ENCODE data around the gene ST6GALNAC5. TPM values are rescaled to one million over a fixed set of nuclear protein-coding genes. Genes with fewer than 3 reads are reported as not detected.

ST6GALNAC5 gene
- total RNA-seq, 2 donors from 2014 or later: 9.1 to 9.4 TPM

- 100% methylated on average over 1 to 2 of the region's 2 CpGs for WGBS, 2 experiments (ENCODE audit: insufficient coverage in 1 of 2, insufficient read length in 1 of 2)
- DNase-seq: no peak
- H3K9me3 Mint-ChIP-seq: no peaks in the 10 kb centered on the region
Observed at GRCh38 chr1:76989976-76990375, 122.7 kb downstream of the ST6GALNAC5 start.

GRCh38 chr1:76993036-76993435 is 125.8 kb downstream of the ST6GALNAC5 start:
- no peaks in the 10 kb centered on the region for H3K4me1 ChIP-seq (ENCODE audit: control insufficient read depth, insufficient read depth, low read length)
- WGBS, 2 experiments (ENCODE audit: insufficient coverage in 1 of 2, insufficient read length in 1 of 2): 100% methylated on average over 1 of the region's 1 CpG; no CpG with 5 or more reads in 1 of the 2 experiments
- Mint-ChIP-seq H3K27me3 (ENCODE audit: insufficient read depth) (no peaks in the 10 kb centered on the region), H3K9me3 (no peaks in the 10 kb centered on the region), H3K4me1 (peaks cover 9% of the 10 kb centered on the region), H3K36me3 (ENCODE audit: low read depth) (no peaks in the 10 kb centered on the region), H3K4me3 (no peak overlapping the region), H3K27ac (no peak overlapping the region)
- H3K9me3 ChIP-seq (ENCODE audit: control insufficient read depth, low read length): no peaks in the 10 kb centered on the region
- H3K36me3 ChIP-seq (ENCODE audit: control insufficient read depth, insufficient read depth, low read length): no peaks in the 10 kb centered on the region
- no peaks in the 10 kb centered on the region for H3K27me3 ChIP-seq (ENCODE audit: control insufficient read depth, insufficient read depth, low read length, poor library complexity, severe bottlenecking)
- no peak overlapping the region for H3K4me3 ChIP-seq (ENCODE audit: low read length)
- DNase-seq: no peak
- no peak for TF ChIP-seq CTCF (conservative IDR thresholded peaks at IDR 0.05)
- no peak overlapping the region for H3K27ac ChIP-seq (ENCODE audit: low read depth, low read length)
- H3K9ac ChIP-seq (ENCODE audit: extremely low read depth, low read length, poor library complexity, severe bottlenecking): no peak overlapping the region

More at GRCh38 chr1:76989976-76990375, 122.7 kb downstream of the ST6GALNAC5 start:
- Histone ChIP-seq H3K27me3 (ENCODE audit: control insufficient read depth, insufficient read depth, low read length, poor library complexity, severe bottlenecking) (no peaks in the 10 kb centered on the region), H3K9me3 (ENCODE audit: control insufficient read depth, low read length) (no peaks in the 10 kb centered on the region), H3K36me3 (ENCODE audit: control insufficient read depth, insufficient read depth, low read length) (no peaks in the 10 kb centered on the region), H3K27ac (ENCODE audit: low read depth, low read length) (no peak overlapping the region), H3K4me1 (ENCODE audit: control insufficient read depth, insufficient read depth, low read length) (no peaks in the 10 kb centered on the region), H3K4me3 (ENCODE audit: low read length) (no peak overlapping the region), H3K9ac (ENCODE audit: extremely low read depth, low read length, poor library complexity, severe bottlenecking) (no peak overlapping the region)
- Mint-ChIP-seq H3K4me3 (no peak overlapping the region), H3K27me3 (ENCODE audit: insufficient read depth) (peaks cover 1% of the 10 kb centered on the region), H3K27ac (no peak overlapping the region), H3K4me1 (no peaks in the 10 kb centered on the region), H3K36me3 (ENCODE audit: low read depth) (no peaks in the 10 kb centered on the region)
- TF ChIP-seq CTCF (conservative IDR thresholded peaks at IDR 0.05): no peak

GRCh38 chr1:76998582-76999223 is 131.4 kb downstream of the ST6GALNAC5 start:
- no peaks in the 10 kb centered on the region for H3K4me1 ChIP-seq (ENCODE audit: control insufficient read depth, insufficient read depth, low read length)
- Mint-ChIP-seq H3K9me3 (peaks cover 9% of the 10 kb centered on the region), H3K27ac (no peak overlapping the region), H3K36me3 (ENCODE audit: low read depth) (no peaks in the 10 kb centered on the region), H3K27me3 (ENCODE audit: insufficient read depth) (no peaks in the 10 kb centered on the region), H3K4me3 (no peak overlapping the region), H3K4me1 (peaks cover 9% of the 10 kb centered on the region)
- no peaks in the 10 kb centered on the region for H3K9me3 ChIP-seq (ENCODE audit: control insufficient read depth, low read length)
- no peaks in the 10 kb centered on the region for H3K27me3 ChIP-seq (ENCODE audit: control insufficient read depth, insufficient read depth, low read length, poor library complexity, severe bottlenecking)
- H3K9ac ChIP-seq (ENCODE audit: extremely low read depth, low read length, poor library complexity, severe bottlenecking): no peak overlapping the region
- TF ChIP-seq CTCF (conservative IDR thresholded peaks at IDR 0.05): no peak
- H3K4me3 ChIP-seq (ENCODE audit: low read length): no peak overlapping the region
- DNase-seq: no peak
- H3K36me3 ChIP-seq (ENCODE audit: control insufficient read depth, insufficient read depth, low read length): no peaks in the 10 kb centered on the region
- no peak overlapping the region for H3K27ac ChIP-seq (ENCODE audit: low read depth, low read length)
- WGBS, 2 experiments (ENCODE audit: insufficient coverage in 1 of 2, insufficient read length in 1 of 2): 93 to 100% methylated on average over 3 to 4 of the region's 4 CpGs
